H1 (cell line): ENCODE results near the gene SPATS2. TPM values are rescaled to one million over a fixed set of nuclear protein-coding genes. Genes with fewer than 3 reads are reported as not detected.

Experiments used
- CTCF ChIA-PET: fragments of 300-600 bp; sonication (Branson Sonifier 250); formaldehyde crosslinking; loops from one replicate; lab custom pipeline; 2021; ENCODE audit not compliant: partially characterized antibody; lab: Charles Lee
- POLR2A ChIA-PET: fragments of 300-600 bp; sonication (Branson Sonifier 250); formaldehyde crosslinking; loops from one replicate; lab custom pipeline; 2021; ENCODE audit warnings: inconsistent platforms; ENCODE audit not compliant: partially characterized antibody; lab: Charles Lee
- DNase-seq, 2 experiments: peaks; one replicate each; pipeline versions ENCODE4 v3.0.0 to v3.0.0-alpha.2; 2010 to 2022; ENCODE audit warnings: low spot score in 2 of 2, low read depth in 1 of 2, mixed read lengths in 1 of 2
- FAIRE-seq: peaks from 2 replicates; lab custom pipeline; 2011; peaks lifted over from hg19 to GRCh38; lab: Jason Lieb, UNC
- H2AFZ ChIP-seq: 2 replicates; pipeline ENCODE4 v1.8.1; 2012; ENCODE audit warnings: low read length, inconsistent platforms
- H2AK5ac ChIP-seq: 2 replicates; pipeline ENCODE4 v1.6.1; 2013; ENCODE audit warnings: low read depth, low read length
- H2BK120ac ChIP-seq: replicated peaks from 2 replicates; pipeline ENCODE3; 2013; ENCODE audit warnings: low read depth, low read length, inconsistent platforms
- H2BK12ac ChIP-seq: 2 replicates; pipeline ENCODE4 v1.6.1; 2013; ENCODE audit warnings: low read depth, low read length
- H2BK15ac ChIP-seq: 2 replicates; pipeline ENCODE4 v1.6.1; 2013; ENCODE audit warnings: low read length
- H2BK20ac ChIP-seq: 2 replicates; pipeline ENCODE4 v1.6.1; 2013; ENCODE audit warnings: low read length
- H2BK5ac ChIP-seq: 2 replicates; pipeline ENCODE4 v1.6.1; 2013; ENCODE audit warnings: low read depth, low read length
- H3K14ac ChIP-seq: 2 replicates; pipeline ENCODE4 v1.6.1; 2013; ENCODE audit warnings: inconsistent platforms; ENCODE audit not compliant: insufficient read length
- H3K18ac ChIP-seq: 2 replicates; pipeline ENCODE4 v1.6.1; 2013; ENCODE audit warnings: low read length; ENCODE audit errors: extremely low read depth
- H3K23ac ChIP-seq: 2 replicates; pipeline ENCODE4 v1.6.1; 2013; ENCODE audit warnings: inconsistent platforms; ENCODE audit not compliant: insufficient read length
- H3K23me2 ChIP-seq: 2 replicates; pipeline ENCODE4 v1.6.1; 2013; ENCODE audit warnings: low read depth, low read length
- H3K27ac ChIP-seq: 2 replicates; pipeline ENCODE4 v1.6.1; 2011; ENCODE audit warnings: low read depth, low read length, inconsistent platforms
- H3K27me3 ChIP-seq, 4 experiments: replicated peaks in 1 of 4; 1 replicate in 1 of 4; 2 replicates in 3 of 4; pipeline versions ENCODE4 v1.6.1 to v1.8.1; 2011 to 2013; ENCODE audit warnings: low read length in 3 of 4, mild to moderate bottlenecking in 3 of 4, inconsistent platforms in 2 of 4, mixed read lengths in 2 of 4, moderate library complexity in 1 of 4; ENCODE audit not compliant: control insufficient read depth in 3 of 4, insufficient read depth in 3 of 4; ENCODE audit errors: extremely low read depth in 1 of 4
- H3K36me3 ChIP-seq, 4 experiments: 2 replicates each; pipeline versions ENCODE4 v1.6.1 to v1.8.1; 2011 to 2013; ENCODE audit warnings: mild to moderate bottlenecking in 4 of 4, low read length in 3 of 4, moderate library complexity in 2 of 4, control low read depth in 1 of 4, inconsistent platforms in 1 of 4; ENCODE audit not compliant: insufficient read depth in 4 of 4, control insufficient read depth in 2 of 4
- H3K4ac ChIP-seq: replicated peaks from 2 replicates; pipeline ENCODE3; 2013; ENCODE audit warnings: low read length, low read depth, mixed read lengths, inconsistent platforms; ENCODE audit not compliant: insufficient read length
- H3K4me1 ChIP-seq, 4 experiments: replicated peaks in 1 of 4; 1 replicate in 1 of 4; 2 replicates in 3 of 4; pipeline versions ENCODE4 v1.6.1 to v1.8.1; 2011 to 2013; ENCODE audit warnings: low read length in 3 of 4, inconsistent platforms in 2 of 4, mixed read lengths in 1 of 4; ENCODE audit not compliant: insufficient read depth in 4 of 4, control insufficient read depth in 3 of 4
- H3K4me2 ChIP-seq, 2 experiments: 2 replicates each; pipeline versions ENCODE4 v1.6.1 to v1.8.1; 2011 to 2013; ENCODE audit warnings: low read depth in 2 of 2, low read length in 2 of 2, control low read depth in 1 of 2, inconsistent platforms in 1 of 2, mild to moderate bottlenecking in 1 of 2; ENCODE audit not compliant: insufficient read depth in 1 of 2
- H3K4me3 ChIP-seq, 4 experiments: fragments of 200-600, 300-600 bp in 1 of 4; sonication (generic), shearing (Covaris generic), sonication (Bioruptor Twin) in 1 of 4; 2 replicates each; pipeline versions ENCODE4 v1.5.1 to v1.8.1; 2011 to 2016; ENCODE audit warnings: low read length in 4 of 4, low read depth in 3 of 4, control low read depth in 2 of 4, inconsistent platforms in 2 of 4, mild to moderate bottlenecking in 2 of 4, mixed read lengths in 1 of 4, moderate library complexity in 1 of 4; ENCODE audit not compliant: insufficient read depth in 2 of 4; ENCODE audit errors: extremely low read depth in 1 of 4
- H3K56ac ChIP-seq: replicated peaks from 2 replicates; pipeline ENCODE3; 2013; ENCODE audit warnings: low read depth, mild to moderate bottlenecking, mixed read lengths, low read length, inconsistent platforms; ENCODE audit not compliant: insufficient read length
- H3K79me1 ChIP-seq: 2 replicates; pipeline ENCODE4 v1.6.1; 2013; ENCODE audit warnings: low read depth, low read length, control low read depth
- H3K79me2 ChIP-seq, 2 experiments: 2 replicates each; pipeline versions ENCODE4 v1.6.1 to v1.8.1; 2012 to 2013; ENCODE audit warnings: low read length in 2 of 2, mild to moderate bottlenecking in 2 of 2, inconsistent platforms in 1 of 2; ENCODE audit not compliant: insufficient read depth in 2 of 2, control insufficient read depth in 1 of 2
- H3K9ac ChIP-seq, 4 experiments: replicated peaks in 1 of 4; 1 replicate in 1 of 4; 2 replicates in 3 of 4; pipeline versions ENCODE4 v1.6.1 to v1.8.1; 2011 to 2013; ENCODE audit warnings: low read depth in 3 of 4, low read length in 3 of 4, control low read depth in 2 of 4, mild to moderate bottlenecking in 2 of 4, moderate library complexity in 2 of 4, inconsistent platforms in 1 of 4; ENCODE audit errors: extremely low read depth in 1 of 4
- H3K9me3 ChIP-seq, 2 experiments: 2 replicates each; pipeline versions ENCODE4 v1.6.1 to v1.8.1; 2012 to 2013; ENCODE audit warnings: mild to moderate bottlenecking in 2 of 2, moderate library complexity in 2 of 2, control low read depth in 1 of 2, inconsistent platforms in 1 of 2, low read depth in 1 of 2, low read length in 1 of 2, mixed read lengths in 1 of 2; ENCODE audit not compliant: insufficient read depth in 2 of 2
- H4K20me1 ChIP-seq, 2 experiments: replicated peaks in 1 of 2; 2 replicates each; pipeline versions ENCODE3 to v1.8.1; 2011 to 2013; ENCODE audit warnings: inconsistent platforms in 2 of 2, low read length in 2 of 2, mild to moderate bottlenecking in 1 of 2; ENCODE audit not compliant: insufficient read depth in 2 of 2, control insufficient read depth in 1 of 2
- H4K5ac ChIP-seq: 2 replicates; pipeline ENCODE4 v1.6.1; 2013; ENCODE audit warnings: low read length, low read depth, mixed read lengths, inconsistent platforms; ENCODE audit not compliant: insufficient read length
- H4K8ac ChIP-seq: 2 replicates; pipeline ENCODE4 v1.8.0; 2013; ENCODE audit warnings: mild to moderate bottlenecking, moderate library complexity, low read length, inconsistent platforms; ENCODE audit not compliant: insufficient read depth; ENCODE audit errors: extremely low read depth
- H4K91ac ChIP-seq: replicated peaks from 2 replicates; pipeline ENCODE3; 2013; ENCODE audit warnings: low read length, mixed read lengths, inconsistent platforms; ENCODE audit not compliant: insufficient read length
- POLR2A ChIP-seq, 2 experiments: IDR thresholded peaks; 1 replicate in 1 of 2; 2 replicates in 1 of 2; pipeline ENCODE4 v1.6.1; 2011; ENCODE audit warnings: low read depth in 2 of 2, low read length in 2 of 2, mild to moderate bottlenecking in 2 of 2; ENCODE audit errors: control extremely low read depth in 1 of 2
- POLR2AphosphoS5 ChIP-seq: IDR thresholded peaks from 2 replicates; pipeline ENCODE4 v1.6.1; 2011; ENCODE audit warnings: low read depth, low read length
- SUZ12 ChIP-seq: fragments of 200-600 bp; sonication (generic); IDR thresholded peaks from 2 replicates; pipeline ENCODE4 v1.6.1; 2012; ENCODE audit warnings: mild to moderate bottlenecking, inconsistent platforms, low read length, moderate library complexity, mixed read lengths
- polyA plus RNA-seq, 7 experiments: library from polyadenylated mRNA; depleted of rRNA in 3 of 7; stranded (reverse) in 5 of 7; unstranded in 2 of 7; fragments of >200 nt in 5 of 7; fragments of 200-250 nt in 2 of 7; gene quantifications; 1 replicate in 5 of 7; 2 replicates in 1 of 7; 4 replicates in 1 of 7; pipeline versions ENCODE4 v1.2.1 to v1.2.3, GENCODE V29; 2011 to 2013; ENCODE audit warnings: missing spikeins in 2 of 7, mixed read lengths in 2 of 7
- total RNA-seq: library from RNA; stranded (reverse); fragmentation: NEBNext Ultra II Directional; extraction: Animal tissue kit (Norgen Biotek cat#: 25700); gene quantifications from 2 replicates; pipeline ENCODE4 v1.2.1, GENCODE V29; 2021
- TF ChIP-seq, protein P1 (sequence below): IDR thresholded peaks from 2 replicates; pipeline ENCODE4 v1.6.1; 2011; ENCODE audit warnings: low read length, improper control_type of control experiment

The SPATS2 gene
- total and polyA plus RNA-seq, 2 of the 8 experiments (the other 6 are each of a cell fraction or from before 2014, with no cell fraction given): 19.2 to 24.5 TPM

DNA sequence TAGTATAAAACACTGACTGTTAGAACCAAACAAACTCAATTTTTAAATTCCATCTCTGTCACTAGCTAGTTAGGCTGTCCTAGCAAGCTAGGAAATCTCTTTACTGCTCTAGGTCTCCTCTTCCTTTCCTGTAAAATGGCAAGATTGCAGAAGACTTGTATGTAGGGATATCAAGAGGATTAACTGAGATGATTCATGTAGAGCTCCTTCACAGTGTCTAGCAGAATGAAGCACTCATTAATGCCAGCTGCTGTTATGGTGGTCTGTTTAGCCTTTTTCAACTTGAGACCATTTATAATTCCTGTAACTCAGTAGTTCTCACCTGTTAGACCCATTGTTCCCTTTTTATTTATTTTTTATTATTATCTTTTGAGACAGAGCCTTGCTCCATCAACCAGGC lies 103.7 kb downstream of the SPATS2 start:
- no peak overlapping the region for H4K8ac ChIP-seq
- no peak overlapping the region for H2BK15ac ChIP-seq
- no peaks in the 10 kb centered on the region for H3K23me2 ChIP-seq
- CTCF ChIA-PET: interaction anchor here (0.5 to 1.8 kb wide), 5 partner anchors 42 to 113 kb away, joined by 3 to 7 read pairs (median 4); no protein-coding TSS in a partner anchor
- H3K4ac ChIP-seq: no peak overlapping the region
- H3K36me3 ChIP-seq: no peaks in the 10 kb centered on the region
- no peak overlapping the region for H4K91ac ChIP-seq
- no peak overlapping the region for H3K23ac ChIP-seq
- DNase-seq (no peak), FAIRE-seq (no peak)
- no peak overlapping the region for H3K56ac ChIP-seq
- H3K9me3 ChIP-seq: no peaks in the 10 kb centered on the region
- no peak overlapping the region for H3K14ac ChIP-seq
- H3K4me1 ChIP-seq: peaks cover 0 to 1% (median under 1%) of the 10 kb centered on the region in 4 experiments; a peak in 3 of 7 replicates
- no peak overlapping the region for H2BK20ac ChIP-seq
- no peak overlapping the region for H3K27ac ChIP-seq
- no peaks in the 10 kb centered on the region for H3K79me1 ChIP-seq
- POLR2A ChIA-PET: interaction anchor here (1.4 to 1.5 kb wide), 2 partner anchors 9 to 10 kb away, joined by 3 read pairs; no protein-coding TSS in a partner anchor
- H4K5ac ChIP-seq: no peak overlapping the region
- no peak overlapping the region for H3K9ac ChIP-seq
- no peaks in the 10 kb centered on the region; a peak in 1 of 7 replicates for H3K27me3 ChIP-seq
- H2AK5ac ChIP-seq: no peak overlapping the region
- no peak overlapping the region for H3K4me2 ChIP-seq
- H2BK5ac ChIP-seq: no peak overlapping the region
- no peaks in the 10 kb centered on the region for H3K79me2 ChIP-seq
- no peak overlapping the region for H2BK120ac ChIP-seq
- H3K4me3 ChIP-seq: no peak overlapping the region
- H3K18ac ChIP-seq: no peak overlapping the region
- no peak overlapping the region for H2BK12ac ChIP-seq
- H4K20me1 ChIP-seq: no peaks in the 10 kb centered on the region
- no peak overlapping the region for H2AFZ ChIP-seq
- no peak for TF ChIP-seq POLR2A (IDR thresholded peaks at IDR 0.05; ENCODE audit: control extremely low read depth in 1 of 2, low read depth in 2 of 2, low read length in 2 of 2)
- no peak for TF ChIP-seq SUZ12
- no peak for TF ChIP-seq POLR2AphosphoS5
- TF ChIP-seq, protein P1, sequence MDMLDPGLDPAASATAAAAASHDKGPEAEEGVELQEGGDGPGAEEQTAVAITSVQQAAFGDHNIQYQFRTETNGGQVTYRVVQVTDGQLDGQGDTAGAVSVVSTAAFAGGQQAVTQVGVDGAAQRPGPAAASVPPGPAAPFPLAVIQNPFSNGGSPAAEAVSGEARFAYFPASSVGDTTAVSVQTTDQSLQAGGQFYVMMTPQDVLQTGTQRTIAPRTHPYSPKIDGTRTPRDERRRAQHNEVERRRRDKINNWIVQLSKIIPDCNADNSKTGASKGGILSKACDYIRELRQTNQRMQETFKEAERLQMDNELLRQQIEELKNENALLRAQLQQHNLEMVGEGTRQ: no peak
